ENCODE results near the gene PNCK.
A peak's percentile ranks its signal among the peaks of the same experiment; 100 is the strongest.

GRCh38 chrX:153647461-153648357 lies 25.9 kb downstream of the PNCK start:
- TF ChIP-seq CTCF (IDR thresholded peaks at IDR 0.05; ENCODE audit: insufficient read depth, low read depth, low read length) (no peak), EZH2 (IDR thresholded peaks at IDR 0.05; ENCODE audit: insufficient read depth, low read length) (peak; percentile 64)
